Anterior cingulate cortex (tissue), 58 donors: ENCODE measurements around the gene FLNA.

Experiments
- DNase-seq, 58 donors: peaks; one replicate each; lab custom pipeline; 2025; lab: John Stamatoyannopoulos, UW

The FLNA gene

DNA sequence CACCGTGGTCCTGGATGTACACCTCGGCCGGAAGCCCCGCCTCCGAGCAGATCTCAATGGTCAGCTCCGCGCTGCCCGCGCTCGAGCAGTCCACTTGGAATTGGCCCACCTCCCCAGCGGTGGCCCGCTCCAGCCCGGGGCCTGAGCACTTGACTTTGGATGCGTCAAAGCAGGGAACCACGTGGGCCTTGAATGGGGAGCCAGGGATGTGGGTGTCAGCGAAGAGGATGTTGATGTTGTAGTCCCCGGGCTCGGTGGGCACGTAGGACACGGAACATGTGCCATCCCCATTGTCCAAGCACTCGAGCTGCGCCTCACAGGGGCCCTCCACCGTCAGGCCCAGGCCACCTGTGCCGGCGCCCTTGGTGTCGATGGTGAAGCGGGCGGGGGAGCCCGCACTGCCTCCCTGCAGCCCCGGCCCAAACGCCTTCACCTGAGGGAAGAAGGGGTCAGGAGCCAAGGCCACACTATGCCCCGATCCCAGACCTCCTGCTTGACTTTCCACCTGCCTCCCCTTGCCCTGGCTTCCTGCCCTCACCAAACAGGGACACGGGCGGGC lies 14.2 kb downstream of the FLNA start:
- no peak for DNase-seq

- no peak for DNase-seq
Observed at GRCh38 chrX:154359362-154360154, 14.9 kb downstream of the FLNA start.

GRCh38 chrX:154358829-154359228 lies 15.6 kb downstream of the FLNA start:
- no peak for DNase-seq

DNA sequence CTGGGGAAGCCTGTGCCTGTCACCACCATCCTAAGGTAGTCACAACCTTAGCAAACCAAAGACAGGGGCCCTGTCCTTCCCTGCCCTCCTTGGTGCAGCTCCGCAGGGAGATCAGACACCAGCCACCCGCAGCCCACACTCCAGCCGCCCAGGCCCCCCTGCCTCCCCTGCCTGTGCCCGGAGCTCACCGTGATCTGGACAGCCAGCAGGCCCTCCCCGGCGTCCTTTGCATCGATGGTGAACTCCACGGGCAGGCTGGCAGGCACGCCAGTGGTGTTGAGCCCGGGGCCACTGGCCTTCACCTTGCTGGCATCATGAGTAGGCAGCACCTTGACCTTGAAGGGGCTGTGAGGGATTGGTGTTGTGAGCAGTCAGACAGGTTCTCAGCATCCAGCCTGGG lies 16.4 kb downstream of the FLNA start:
- DNase-seq: no peak

GRCh38 chrX:154357205-154357604 lies 17.2 kb downstream of the FLNA start:
- DNase-seq: no peak

DNA sequence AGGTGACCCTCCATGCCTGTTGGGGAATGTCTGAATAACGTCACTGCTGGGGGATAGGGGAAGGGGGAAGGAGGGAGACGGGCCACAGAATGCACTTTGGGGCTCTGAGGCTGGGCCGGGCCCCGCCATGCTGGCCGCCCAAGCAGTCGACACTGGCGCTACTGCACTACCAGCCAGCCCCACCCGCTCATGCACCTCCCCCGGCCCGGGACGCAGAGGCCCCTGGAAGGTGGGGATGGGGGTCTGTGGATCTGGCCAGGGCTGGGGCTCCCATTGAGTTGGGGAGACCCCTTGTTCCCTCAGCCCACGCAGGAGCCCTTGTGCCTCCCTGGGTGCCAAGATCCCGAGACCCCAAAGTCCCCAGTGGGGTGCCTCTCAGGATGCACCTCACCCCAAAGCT lies 17.8 kb downstream of the FLNA start:
- DNase-seq: no peak

DNA sequence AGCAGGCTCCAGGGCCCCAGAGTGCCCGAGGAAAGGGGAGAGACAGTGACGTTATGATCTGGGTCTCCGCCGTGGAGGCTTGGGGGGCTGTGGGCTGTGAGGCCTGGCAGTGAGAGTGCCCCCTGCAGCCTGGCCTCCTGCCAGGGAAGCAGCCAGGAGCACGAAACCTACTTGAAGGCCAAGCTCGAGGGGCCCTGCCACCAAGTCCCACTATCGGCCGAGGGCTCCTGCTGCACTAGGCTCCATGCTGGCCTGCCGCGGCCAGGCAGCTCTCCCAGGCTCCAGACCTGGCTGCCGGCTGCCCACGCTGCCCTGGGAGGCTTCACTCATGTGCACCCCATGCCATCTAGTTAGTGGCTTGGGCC lies 18.7 kb downstream of the FLNA start:
- DNase-seq: peak in 4 of 58 donors; percentile 5 to 20 (median 18)

- no peak for DNase-seq
Observed at GRCh38 chrX:154355094-154355775, 19.2 kb downstream of the FLNA start.

GRCh38 chrX:154354516-154354915 lies 19.9 kb downstream of the FLNA start:
- no peak for DNase-seq

- no peak for DNase-seq
Observed at GRCh38 chrX:154354013-154354412, 20.4 kb downstream of the FLNA start.

- no peak for DNase-seq
Observed at GRCh38 chrX:154353172-154353843, 21.1 kb downstream of the FLNA start.

GRCh38 chrX:154352466-154352865 lies 22.0 kb downstream of the FLNA start:
- no peak for DNase-seq

- no peak for DNase-seq
Observed at GRCh38 chrX:154352012-154352401, 22.4 kb downstream of the FLNA start.

- DNase-seq: no peak
Observed at GRCh38 chrX:154351183-154352011, 23.0 kb downstream of the FLNA start.

DNA sequence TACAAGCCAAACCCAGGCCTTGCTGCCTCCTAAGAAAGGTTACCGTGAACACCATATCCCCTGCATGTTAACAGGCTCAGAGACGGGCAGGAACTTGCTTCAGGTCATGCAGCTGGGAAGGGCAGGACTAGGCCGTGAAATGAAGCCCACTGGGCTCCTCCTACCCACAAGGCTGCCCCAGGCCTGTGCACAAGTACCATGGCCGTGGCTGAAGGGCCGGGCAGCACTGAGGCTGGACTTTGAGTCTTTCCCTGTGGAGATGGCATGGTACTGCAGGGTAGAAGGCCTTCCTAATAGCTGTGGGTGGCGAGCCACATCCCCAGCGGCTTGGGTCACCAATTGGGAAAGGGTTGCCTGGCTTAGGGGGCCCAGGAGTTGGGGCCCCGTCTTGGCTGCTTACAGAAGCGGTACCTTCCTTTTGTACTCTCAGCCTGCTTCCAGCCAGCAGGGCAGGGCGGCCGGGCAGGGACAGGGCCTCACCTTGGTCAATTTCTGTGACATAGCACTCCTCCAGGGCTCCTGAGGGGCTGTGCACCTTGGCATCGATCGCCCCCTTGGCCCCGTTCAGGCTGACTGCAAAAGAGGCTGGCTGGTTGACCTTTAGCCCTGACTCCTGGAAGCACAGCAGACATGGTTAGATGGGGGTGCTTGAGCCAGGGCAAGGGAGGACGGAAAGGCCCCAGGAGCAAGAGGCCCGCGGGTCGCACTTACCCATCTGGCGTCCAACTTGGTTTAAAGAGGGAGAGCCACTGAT lies 23.8 kb downstream of the FLNA start:
- DNase-seq: no peak

GRCh38 chrX:154349979-154350378 lies 24.5 kb downstream of the FLNA start:
- DNase-seq: no peak

DNA sequence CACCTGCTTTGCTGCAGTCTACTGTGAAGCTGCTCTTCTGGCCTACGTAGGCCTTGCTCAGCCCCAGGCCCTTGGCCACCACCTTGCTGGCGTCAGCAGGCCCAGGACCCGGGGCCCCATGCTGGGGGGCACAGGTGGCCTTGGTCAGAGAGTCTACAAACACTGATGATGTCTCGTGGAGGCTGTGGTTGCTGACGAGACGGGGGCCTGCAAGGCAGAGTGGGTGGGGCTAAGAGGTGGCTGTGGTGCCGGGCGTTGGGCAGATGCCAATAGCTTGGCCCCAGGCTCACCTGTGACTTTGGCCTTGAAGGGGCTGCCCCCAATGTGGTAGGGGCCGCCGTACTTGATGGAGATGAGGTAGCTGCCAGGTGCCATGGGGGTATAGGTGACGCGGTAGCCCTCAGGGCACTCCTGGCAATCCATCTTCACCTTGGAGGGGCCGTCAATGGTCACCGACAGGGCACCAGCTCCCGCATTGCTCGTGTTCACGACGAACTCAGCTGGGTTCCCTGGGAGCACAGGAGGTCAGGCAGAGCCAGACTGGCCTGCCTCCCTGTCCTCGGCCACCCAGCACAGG lies 25.0 kb downstream of the FLNA start:
- DNase-seq: no peak

GRCh38 chrX:154348646-154349358 lies 25.6 kb downstream of the FLNA start:
- DNase-seq: no peak

GRCh38 chrX:154348114-154348531 lies 26.3 kb downstream of the FLNA start:
- DNase-seq: no peak
